ENCODE data around the gene GNG14. TPM values are rescaled to one million over a fixed set of nuclear protein-coding genes. Genes with fewer than 3 reads are reported as not detected.

GNG14 gene
- total and polyA plus RNA-seq, 11 donors = not detected

DNA sequence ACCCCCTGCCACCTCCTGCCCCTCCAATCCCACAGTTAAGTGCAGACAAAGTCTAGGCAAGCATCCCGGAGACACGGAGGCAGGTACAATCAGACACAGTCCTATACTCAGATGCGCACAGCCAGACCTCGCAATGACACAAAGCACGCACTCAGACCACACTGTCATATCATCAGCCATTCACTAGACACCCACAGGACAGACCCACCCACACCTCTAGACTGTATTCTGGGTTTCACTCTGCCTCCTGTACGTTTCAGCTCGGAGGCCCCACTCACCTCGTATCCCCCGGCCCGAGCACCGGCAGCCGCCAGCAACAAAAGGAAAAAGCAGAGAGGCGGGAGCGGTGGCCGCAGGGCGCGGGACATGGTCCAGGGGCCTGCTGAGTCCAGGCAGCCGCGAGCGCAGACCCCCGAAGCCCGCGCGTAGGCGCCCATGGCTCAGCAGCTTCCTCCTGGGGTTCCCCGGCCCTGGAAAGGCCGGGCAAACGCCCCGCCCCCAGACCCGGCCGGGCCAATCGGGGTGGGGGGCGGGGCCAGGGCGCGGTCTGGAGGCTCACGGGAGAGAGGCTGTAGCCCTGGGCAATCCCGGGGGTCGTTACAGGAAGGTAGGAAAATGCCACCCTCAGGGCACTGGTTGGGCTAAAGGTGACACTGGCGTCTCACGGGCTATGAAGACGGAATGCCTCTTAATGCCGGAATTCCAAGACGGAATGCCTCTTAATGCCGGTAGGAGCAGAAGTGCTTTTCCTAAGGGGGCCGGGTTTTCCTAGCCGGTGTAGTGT lies 21.3 kb upstream of the GNG14 start, which contains the start of the genes MAN2B1 and WDR83:
TSS of gene MAN2B1 (minus strand) at position 478 of the 784 bp plus-strand sequence. CDS start at position 437, 41 bp downstream.
TSS of gene WDR83 (plus strand) at position 543 of the 784 bp plus-strand sequence. CDS start 2,984 bp downstream, outside the sequence.
- Histone ChIP-seq H3K4me3 (peak within 1 kb of the TSS; percentile 55 to 97 (median 88)), H3K36me3 (peaks cover 0 to 41% (median 26%) of the 10 kb centered on the region in 9 donors), H3K27ac (peak within 1 kb of the TSS in 11 of 12 donors; percentile 45 to 90 (median 77)), H3K27me3 (no peaks in the 10 kb centered on the region), H3K9me3 (no peaks in the 10 kb centered on the region), H3K4me1 (peaks cover 9 to 51% (median 38%) of the 10 kb centered on the region in 12 donors)
- WGBS, 4 donors = 1 to 2% (median 1%) methylated on average over 21 to 46 of the region's 46 CpGs
- intact Hi-C loops (cut with DNase I) = loop anchor here in 1 of 10 donors (5.0 kb wide), 1 partner anchor 104 kb away; no protein-coding TSS in a partner anchor
- TF ChIP-seq POLR2A (IDR thresholded peaks at IDR 0.05) = peak in 1 of 2 donors; percentile 45
- TF ChIP-seq, protein P1, sequence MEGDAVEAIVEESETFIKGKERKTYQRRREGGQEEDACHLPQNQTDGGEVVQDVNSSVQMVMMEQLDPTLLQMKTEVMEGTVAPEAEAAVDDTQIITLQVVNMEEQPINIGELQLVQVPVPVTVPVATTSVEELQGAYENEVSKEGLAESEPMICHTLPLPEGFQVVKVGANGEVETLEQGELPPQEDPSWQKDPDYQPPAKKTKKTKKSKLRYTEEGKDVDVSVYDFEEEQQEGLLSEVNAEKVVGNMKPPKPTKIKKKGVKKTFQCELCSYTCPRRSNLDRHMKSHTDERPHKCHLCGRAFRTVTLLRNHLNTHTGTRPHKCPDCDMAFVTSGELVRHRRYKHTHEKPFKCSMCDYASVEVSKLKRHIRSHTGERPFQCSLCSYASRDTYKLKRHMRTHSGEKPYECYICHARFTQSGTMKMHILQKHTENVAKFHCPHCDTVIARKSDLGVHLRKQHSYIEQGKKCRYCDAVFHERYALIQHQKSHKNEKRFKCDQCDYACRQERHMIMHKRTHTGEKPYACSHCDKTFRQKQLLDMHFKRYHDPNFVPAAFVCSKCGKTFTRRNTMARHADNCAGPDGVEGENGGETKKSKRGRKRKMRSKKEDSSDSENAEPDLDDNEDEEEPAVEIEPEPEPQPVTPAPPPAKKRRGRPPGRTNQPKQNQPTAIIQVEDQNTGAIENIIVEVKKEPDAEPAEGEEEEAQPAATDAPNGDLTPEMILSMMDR (IDR thresholded peaks at IDR 0.05) = no peak
- DNase-seq (peak; percentile 77 to 88 (median 82)), ATAC-seq (peak; percentile 60 to 89 (median 88))

DNA sequence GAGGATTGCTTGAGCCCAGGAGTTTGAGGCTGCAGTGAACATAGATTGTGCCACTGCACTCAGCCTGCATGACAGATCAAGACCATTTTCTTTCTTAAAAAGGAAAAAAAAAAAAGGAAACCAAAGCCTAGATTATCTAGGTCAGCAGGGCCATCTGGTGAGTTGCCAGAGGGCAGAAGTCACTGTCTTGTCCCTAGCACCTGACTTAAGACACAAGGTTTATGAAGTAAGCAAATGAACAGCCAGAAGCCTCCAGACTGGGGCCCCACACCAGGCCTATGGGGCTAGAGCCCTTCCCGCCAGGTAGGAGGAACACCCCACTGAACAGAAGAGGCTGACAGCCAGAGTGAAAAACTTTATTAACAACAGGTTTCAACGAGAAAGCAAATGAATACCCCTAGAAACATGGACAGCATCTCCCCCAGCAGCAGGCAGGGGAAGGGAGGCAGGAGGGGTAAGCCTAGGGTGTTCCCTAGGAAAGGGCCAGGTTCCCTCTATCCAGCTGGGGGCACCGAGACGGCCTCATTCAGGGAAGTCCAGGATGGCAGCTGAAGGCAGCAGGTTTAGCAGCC lies 20.0 kb upstream of the GNG14 start:
- peaks cover 0 to 34% (median 19%) of the 10 kb centered on the region in 9 donors for H3K36me3 ChIP-seq
- no peaks in the 10 kb centered on the region for H3K27me3 ChIP-seq
- TF ChIP-seq, protein P1 (IDR thresholded peaks at IDR 0.05) = no peak
- ATAC-seq = no peak
- H3K4me1 ChIP-seq = peaks cover 9 to 51% (median 39%) of the 10 kb centered on the region in 12 donors
- H3K4me3 ChIP-seq = peak overlapping the region in 7 of 12 donors; percentile 86 to 100 (median 97)
- WGBS, 4 donors = 71 to 84% (median 81%) methylated on average over 4 of the region's 4 CpGs
- no peak for DNase-seq
- H3K27ac ChIP-seq = peak overlapping the region in 1 of 12 donors; percentile 95
- intact Hi-C loops (cut with DNase I) = loop anchor here in 1 of 10 donors (5.0 kb wide), 1 partner anchor 106 kb away; no protein-coding TSS in a partner anchor
- H3K9me3 ChIP-seq = no peaks in the 10 kb centered on the region

DNA sequence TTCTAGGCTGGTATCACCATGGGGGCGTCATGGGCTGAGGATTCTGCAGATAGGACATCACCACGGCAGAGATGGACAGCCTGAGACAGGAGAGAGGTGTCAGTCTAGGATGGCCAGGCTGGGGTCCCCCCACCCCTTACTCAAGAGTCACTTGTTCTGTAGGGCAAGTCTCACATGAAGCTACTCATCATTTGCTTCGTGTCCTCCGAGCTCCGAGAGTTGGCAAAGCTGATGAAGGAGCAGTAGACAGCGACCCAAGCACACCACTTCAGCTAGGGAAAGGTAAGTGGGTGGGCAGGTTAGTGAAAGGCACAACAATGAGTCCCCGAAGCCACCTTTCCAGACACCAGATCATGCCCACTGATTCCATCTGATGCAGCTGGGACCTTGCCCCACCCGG lies 19.5 kb upstream of the GNG14 start:
- TF ChIP-seq, protein P1 (IDR thresholded peaks at IDR 0.05) = no peak
- no peak for TF ChIP-seq POLR2A (IDR thresholded peaks at IDR 0.05)
- Histone ChIP-seq H3K4me1 (peaks cover 9 to 51% (median 39%) of the 10 kb centered on the region in 12 donors), H3K4me3 (peak overlapping the region in 11 of 12 donors; percentile 75 to 100 (median 88)), H3K9me3 (no peaks in the 10 kb centered on the region), H3K36me3 (peaks cover 0 to 34% (median 20%) of the 10 kb centered on the region in 9 donors), H3K27ac (peak overlapping the region in 4 of 12 donors; percentile 91 to 98 (median 96)), H3K27me3 (no peaks in the 10 kb centered on the region)
- ATAC-seq = no peak
- WGBS, 4 donors = 62 to 78% (median 70%) methylated on average over 8 of the region's 8 CpGs
- intact Hi-C loops (cut with DNase I) = loop anchor here in 1 of 10 donors (5.0 kb wide), 1 partner anchor 106 kb away; no protein-coding TSS in a partner anchor
- no peak for DNase-seq
